IPS DF 19.7 (cell line): ENCODE data around the gene ATP2B2.

Experiments used
- DNase-seq: peaks from one replicate; pipeline ENCODE4 v3.0.0-alpha.2; 2013; ENCODE audit warnings: low read depth, low spot score

The ATP2B2 gene

GRCh38 chr3:10530241-10530640, 24.9 kb upstream of the ATP2B2 start:
- no peak for DNase-seq

GRCh38 chr3:10529809-10530208, 24.4 kb upstream of the ATP2B2 start:
- no peak for DNase-seq

GRCh38 chr3:10528046-10528445, 22.7 kb upstream of the ATP2B2 start:
- DNase-seq, result no peak

GRCh38 chr3:10527295-10528001, 22.1 kb upstream of the ATP2B2 start:
- DNase-seq, result no peak

- no peak for DNase-seq
Measured at GRCh38 chr3:10526366-10526765, 21.0 kb upstream of the ATP2B2 start.

GRCh38 chr3:10524799-10525301, 19.5 kb upstream of the ATP2B2 start:
- no peak for DNase-seq

- no peak for DNase-seq
Measured at GRCh38 chr3:10524270-10524669, 18.9 kb upstream of the ATP2B2 start.

- no peak for DNase-seq
Measured at GRCh38 chr3:10523561-10523960, 18.2 kb upstream of the ATP2B2 start.

- DNase-seq, result no peak
Measured at GRCh38 chr3:10522646-10523303, 17.4 kb upstream of the ATP2B2 start.

- DNase-seq, result no peak
Measured at GRCh38 chr3:10521772-10522441, 16.5 kb upstream of the ATP2B2 start.

GRCh38 chr3:10520072-10520471, 14.7 kb upstream of the ATP2B2 start:
- no peak for DNase-seq

GRCh38 chr3:10519236-10519635, 13.8 kb upstream of the ATP2B2 start:
- no peak for DNase-seq

GRCh38 chr3:10518506-10519150, 13.2 kb upstream of the ATP2B2 start:
- DNase-seq, result no peak

GRCh38 chr3:10517627-10518026, 12.2 kb upstream of the ATP2B2 start:
- no peak for DNase-seq

- no peak for DNase-seq
Measured at GRCh38 chr3:10516544-10517452, 11.4 kb upstream of the ATP2B2 start.

GRCh38 chr3:10515884-10516495, 10.6 kb upstream of the ATP2B2 start:
- DNase-seq, result peak; percentile 9

GRCh38 chr3:10515396-10515795, 10.0 kb upstream of the ATP2B2 start:
- no peak for DNase-seq

- DNase-seq, result no peak
Measured at GRCh38 chr3:10514407-10515069, 9.2 kb upstream of the ATP2B2 start.

- no peak for DNase-seq
Measured at GRCh38 chr3:10513306-10513705, 7.9 kb upstream of the ATP2B2 start.

- no peak for DNase-seq
Measured at GRCh38 chr3:10512687-10513086, 7.3 kb upstream of the ATP2B2 start.
